ES-I3 (cell line): ENCODE data around the gene NEAT1.
A peak's percentile ranks its signal among the peaks of the same experiment; 100 is the strongest.

Experiments used
- H3K36me3 ChIP-seq: 2 replicates; pipeline ENCODE4 v1.6.1; 2013; ENCODE audit warnings: mild to moderate bottlenecking, low read length, control low read depth, moderate library complexity; ENCODE audit not compliant: insufficient read depth
- H3K4me1 ChIP-seq: 2 replicates; pipeline ENCODE4 v1.6.1; 2013; ENCODE audit warnings: mild to moderate bottlenecking, control low read depth, low read length; ENCODE audit not compliant: insufficient read depth
- H3K9ac ChIP-seq: 2 replicates; pipeline ENCODE4 v1.6.1; 2013; ENCODE audit warnings: low read depth, mild to moderate bottlenecking, low read length, moderate library complexity
- H3K9me3 ChIP-seq: 2 replicates; pipeline ENCODE4 v1.6.1; 2013; ENCODE audit warnings: mild to moderate bottlenecking, low read length, moderate library complexity; ENCODE audit not compliant: control insufficient read depth, insufficient read depth

NEAT1 gene

GRCh38 chr11:65491614-65492386 is 69.2 kb downstream of the NEAT1 start:
- H3K9ac ChIP-seq = no peak overlapping the region
- H3K36me3 ChIP-seq = no peaks in the 10 kb centered on the region
- H3K9me3 ChIP-seq = no peaks in the 10 kb centered on the region

GRCh38 chr11:65492387-65492636 is 69.7 kb downstream of the NEAT1 start:
- Histone ChIP-seq H3K9ac (no peak overlapping the region), H3K36me3 (no peaks in the 10 kb centered on the region), H3K9me3 (no peaks in the 10 kb centered on the region), H3K4me1 (peaks cover 68% of the 10 kb centered on the region)

More at GRCh38 chr11:65491614-65492386, 69.2 kb downstream of the NEAT1 start:
- H3K4me1 ChIP-seq = peaks cover 71% of the 10 kb centered on the region

GRCh38 chr11:65492637-65493366 is 70.2 kb downstream of the NEAT1 start:
- Histone ChIP-seq H3K4me1 (peaks cover 68% of the 10 kb centered on the region), H3K9ac (peak overlapping the region; percentile 9; the same call in 1 of the 2 replicates), H3K36me3 (no peaks in the 10 kb centered on the region), H3K9me3 (no peaks in the 10 kb centered on the region)

- H3K9ac ChIP-seq = no peak overlapping the region
- H3K4me1 ChIP-seq = peaks cover 61% of the 10 kb centered on the region
- H3K36me3 ChIP-seq = no peaks in the 10 kb centered on the region
- no peaks in the 10 kb centered on the region for H3K9me3 ChIP-seq
These were observed 71.0 kb downstream of the NEAT1 start for GRCh38 chr11:65493367-65494176.
